Stimulated activated CD4-positive, alpha-beta T cell treated with anti-CD3 and anti-CD28 coated beads, Interleukin-4, amount 100 ng/mL, for 24 hours (primary cell): Measurements from ENCODE around the gene TBC1D4.
"Not testable (repeated sequence)": the region's sequence is repeated elsewhere in the genome, so short reads cannot be mapped to it uniquely, and the experiment has no call there.

Source experiments
- DNase-seq: peaks from one replicate; pipeline ENCODE4 v3.0.0-alpha.2; 2020

The TBC1D4 gene

GRCh38 chr13:75447493-75447892 is 34.5 kb downstream of the TBC1D4 start:
- DNase-seq, result no peak

GRCh38 chr13:75446874-75447273 is 35.1 kb downstream of the TBC1D4 start:
- no peak for DNase-seq

GRCh38 chr13:75445717-75446499 is 36.1 kb downstream of the TBC1D4 start:
- DNase-seq, result no peak

GRCh38 chr13:75444016-75444415 is 38.0 kb downstream of the TBC1D4 start:
- no peak for DNase-seq

- no peak for DNase-seq
Observed at GRCh38 chr13:75443356-75443958, 38.5 kb downstream of the TBC1D4 start.

GRCh38 chr13:75442736-75443234 is 39.2 kb downstream of the TBC1D4 start:
- no peak for DNase-seq

GRCh38 chr13:75440100-75440499 is 41.9 kb downstream of the TBC1D4 start:
- no peak for DNase-seq

GRCh38 chr13:75437582-75438318 is 44.2 kb downstream of the TBC1D4 start:
- DNase-seq, result no peak

GRCh38 chr13:75434126-75434525 is 47.8 kb downstream of the TBC1D4 start:
- not testable (repeated sequence) for DNase-seq

GRCh38 chr13:75432811-75433244 is 49.1 kb downstream of the TBC1D4 start:
- DNase-seq, result no peak

- DNase-seq, result no peak
Observed at GRCh38 chr13:75432045-75432444, 49.9 kb downstream of the TBC1D4 start.

GRCh38 chr13:75430436-75431209 is 51.3 kb downstream of the TBC1D4 start:
- DNase-seq, result no peak

GRCh38 chr13:75426421-75426820 is 55.5 kb downstream of the TBC1D4 start:
- DNase-seq, result no peak

GRCh38 chr13:75425216-75426009 is 56.6 kb downstream of the TBC1D4 start:
- DNase-seq, result no peak

- no peak for DNase-seq
Observed at GRCh38 chr13:75423946-75424345, 58.0 kb downstream of the TBC1D4 start.

- DNase-seq, result no peak
Observed at GRCh38 chr13:75422028-75422427, 59.9 kb downstream of the TBC1D4 start.

- no peak for DNase-seq
Observed at GRCh38 chr13:75421133-75421532, 60.8 kb downstream of the TBC1D4 start.

- no peak for DNase-seq
Observed at GRCh38 chr13:75419656-75420055, 62.3 kb downstream of the TBC1D4 start.

GRCh38 chr13:75418997-75419396 is 63.0 kb downstream of the TBC1D4 start:
- no peak for DNase-seq

- no peak for DNase-seq
Observed at GRCh38 chr13:75418186-75418843, 63.7 kb downstream of the TBC1D4 start.

- no peak for DNase-seq
Observed at GRCh38 chr13:75417656-75418055, 64.3 kb downstream of the TBC1D4 start.
